ENCODE results near the gene SOX12.

Gene SOX12

GRCh38 chr20:301886-302848 is 23.2 kb upstream of the SOX12 start:
- DNase-seq: no peak

DNA sequence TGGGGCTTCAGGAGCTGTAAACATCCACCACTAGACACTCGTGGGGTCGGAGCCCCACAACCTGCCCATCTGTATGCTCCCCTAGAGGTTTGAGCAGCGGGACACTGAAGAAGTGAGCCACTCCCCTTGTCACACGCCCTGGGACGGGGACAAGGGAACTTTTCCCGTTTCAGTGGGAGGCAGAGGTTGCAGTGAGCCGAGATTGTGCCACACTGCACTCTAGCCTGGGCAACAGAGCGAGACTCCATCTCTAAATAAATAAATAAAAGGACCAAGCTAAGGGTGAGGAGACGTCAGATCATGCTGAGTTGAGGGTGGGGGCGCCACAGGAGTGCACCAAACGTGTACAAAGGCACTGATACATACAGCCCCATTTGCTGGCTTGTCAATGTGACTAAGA is 19.6 kb upstream of the SOX12 start:
- DNase-seq: no peak

DNA sequence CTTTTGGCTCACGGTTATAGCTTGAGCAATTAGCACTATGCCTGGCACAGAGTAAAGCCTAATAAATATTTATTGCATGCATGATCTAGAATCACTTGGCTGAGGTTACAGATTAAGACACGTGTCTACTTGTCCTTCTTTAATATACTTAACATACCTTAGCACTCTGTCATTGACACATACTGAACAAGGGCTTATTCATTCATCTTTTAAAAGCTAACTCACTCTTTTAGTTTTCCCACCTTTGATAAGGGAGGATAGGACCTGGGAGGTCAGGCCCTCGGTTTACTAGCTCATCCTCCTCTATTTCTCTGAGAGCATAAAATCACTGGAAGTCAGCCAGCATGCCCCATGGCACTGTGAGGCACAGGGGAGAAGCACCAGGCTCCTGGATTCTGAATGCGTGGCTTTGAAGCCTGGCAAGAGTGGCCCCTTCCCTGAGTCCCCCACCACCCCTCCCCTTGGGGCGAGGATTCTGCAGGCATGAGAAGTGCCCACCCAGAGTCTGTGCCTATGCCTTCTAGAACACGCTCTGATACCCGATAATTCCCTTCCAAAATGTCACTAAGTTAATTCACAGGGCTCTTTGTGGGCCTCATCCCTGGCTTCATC is 16.8 kb upstream of the SOX12 start:
- no peak for DNase-seq

DNA sequence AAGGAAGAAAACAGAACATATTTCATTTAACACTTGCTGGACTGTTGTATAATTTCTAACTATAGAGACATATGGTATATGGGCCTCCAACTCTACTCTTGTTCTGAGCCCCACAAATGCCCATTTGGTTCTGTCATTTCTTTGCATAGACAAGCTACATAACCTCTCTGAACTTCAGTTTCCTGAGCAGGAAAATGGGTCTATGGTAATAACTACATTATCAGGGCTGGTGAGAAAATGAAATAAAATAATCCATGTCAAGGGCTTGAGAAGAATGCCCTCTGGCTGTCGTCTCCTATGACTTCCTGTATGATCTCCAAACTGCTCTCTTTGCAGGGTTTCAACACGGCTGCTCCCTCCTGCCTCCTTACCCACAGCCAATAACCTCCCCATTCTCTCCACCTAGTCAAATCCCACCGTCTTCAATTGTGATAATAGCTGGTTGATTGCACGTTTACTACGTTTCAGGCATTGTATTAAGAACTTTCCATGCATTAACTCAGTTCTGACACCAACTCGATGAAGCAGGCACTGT is 16.0 kb upstream of the SOX12 start:
- no peak for DNase-seq

DNA sequence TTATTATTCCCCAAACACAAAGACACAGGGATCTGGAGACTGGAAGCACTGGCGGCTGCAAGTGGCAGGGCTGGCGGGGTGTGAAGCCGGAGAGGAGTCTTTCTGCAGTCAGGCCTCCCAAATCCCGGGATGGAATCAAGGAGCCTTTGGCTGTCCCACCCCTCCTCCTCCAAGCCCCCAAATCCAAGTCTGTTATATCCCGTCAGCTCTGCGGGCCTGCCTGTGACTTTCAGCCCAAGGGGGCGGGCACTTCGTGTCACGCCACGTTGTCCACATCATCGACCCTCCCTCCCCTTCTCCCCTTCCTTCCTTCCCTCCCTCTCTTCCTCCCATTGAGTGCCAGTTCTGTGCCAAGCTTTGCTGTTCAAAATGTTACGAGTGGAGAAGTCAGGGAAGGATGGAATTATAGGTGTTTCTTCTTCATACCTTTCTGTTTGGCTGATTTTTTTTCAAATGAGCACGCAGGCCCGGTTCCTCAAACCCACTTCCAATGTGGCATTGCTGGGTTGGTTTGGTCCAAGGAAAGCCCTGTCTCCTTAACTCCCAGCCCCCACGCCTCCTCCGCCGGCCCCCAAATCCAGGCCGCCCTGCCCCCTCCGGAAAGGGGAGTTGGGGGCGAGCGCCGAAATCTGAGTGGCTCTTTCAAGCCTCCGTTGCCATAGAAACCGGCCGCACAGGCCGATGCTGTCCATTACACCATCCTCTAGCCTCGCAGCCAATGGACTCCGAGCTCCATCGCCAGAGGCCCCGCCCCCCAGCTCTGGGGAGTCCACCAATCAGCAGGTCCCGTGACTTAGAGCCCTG is 15.3 kb upstream of the SOX12 start:
- peak; percentile 31 for DNase-seq

DNA sequence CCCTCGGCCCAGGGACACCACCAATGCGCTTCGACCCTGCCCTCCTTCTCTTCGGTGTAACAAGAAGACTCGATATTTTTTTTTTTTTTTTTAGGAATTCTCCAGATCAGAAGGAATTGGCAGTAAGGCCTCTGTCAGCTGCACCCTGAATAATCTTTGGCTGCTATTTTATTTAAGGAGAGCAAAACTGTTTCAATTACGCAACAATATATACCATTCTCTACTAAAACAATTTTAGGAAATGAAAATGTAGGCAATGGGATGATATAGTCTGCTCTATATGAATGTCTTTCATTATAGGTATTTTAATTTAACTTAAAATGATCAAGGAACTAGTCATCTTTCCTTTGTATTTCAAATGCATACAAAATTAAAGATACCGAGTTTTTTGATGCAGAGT is 14.7 kb upstream of the SOX12 start:
- DNase-seq: no peak

DNA sequence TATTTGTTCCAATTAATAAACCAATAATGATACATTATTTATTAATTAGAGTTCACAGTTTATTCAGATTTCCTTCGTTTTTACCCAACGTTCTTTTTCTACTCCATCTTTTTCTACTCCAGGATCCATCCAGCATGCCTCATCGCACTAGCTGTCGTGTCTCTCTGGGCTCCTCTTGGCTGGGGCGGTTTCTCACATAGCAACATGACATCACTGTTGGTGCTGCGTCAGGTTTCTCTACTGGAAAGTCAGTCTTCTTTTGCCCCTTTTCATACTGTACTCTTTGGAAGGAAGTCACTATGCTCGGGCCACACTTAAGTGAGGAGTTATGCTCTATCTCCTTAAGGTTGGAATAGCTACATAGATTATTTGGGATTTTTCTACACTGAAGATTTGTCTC is 13.7 kb upstream of the SOX12 start:
- DNase-seq: no peak

DNA sequence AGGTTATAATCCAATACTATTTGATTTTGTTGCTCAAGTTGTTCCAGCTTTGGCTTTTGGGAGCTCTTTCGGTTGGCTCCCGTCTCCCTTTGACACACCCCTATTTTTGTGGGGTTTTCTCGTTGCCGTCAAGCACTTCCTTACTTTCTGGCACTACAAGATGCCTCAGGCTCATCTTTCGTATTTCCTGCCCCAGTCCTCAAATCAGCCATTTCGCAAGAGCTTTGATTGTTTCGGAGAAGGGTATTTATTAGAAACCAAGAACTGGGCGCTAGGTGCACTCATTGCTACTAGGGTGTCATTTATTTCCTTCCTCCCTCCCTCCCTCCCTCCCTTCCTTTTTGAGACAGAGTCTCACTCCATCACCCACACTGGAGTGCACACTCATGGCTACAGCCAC is 13.3 kb upstream of the SOX12 start:
- DNase-seq: no peak

GRCh38 chr20:312866-313265 is 12.5 kb upstream of the SOX12 start:
- DNase-seq: no peak

DNA sequence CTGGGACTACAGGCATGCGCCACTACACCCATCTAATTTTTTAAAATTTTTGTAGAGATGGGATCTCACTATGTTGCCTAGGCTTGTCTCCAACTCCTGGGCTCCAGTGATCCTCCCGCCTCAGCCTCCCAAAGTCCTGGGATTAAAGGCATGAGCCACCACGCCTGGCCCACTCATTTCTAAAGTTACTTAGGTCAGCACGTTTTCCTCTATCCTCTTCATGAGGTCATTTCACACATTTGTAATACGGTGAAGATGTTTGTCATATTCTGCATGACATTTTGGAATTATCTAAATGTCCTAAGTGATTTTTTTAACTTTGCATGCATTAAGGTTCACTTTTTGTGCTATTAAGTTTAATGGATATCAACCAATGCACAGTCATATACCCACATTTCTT is 11.9 kb upstream of the SOX12 start:
- DNase-seq: no peak

DNA sequence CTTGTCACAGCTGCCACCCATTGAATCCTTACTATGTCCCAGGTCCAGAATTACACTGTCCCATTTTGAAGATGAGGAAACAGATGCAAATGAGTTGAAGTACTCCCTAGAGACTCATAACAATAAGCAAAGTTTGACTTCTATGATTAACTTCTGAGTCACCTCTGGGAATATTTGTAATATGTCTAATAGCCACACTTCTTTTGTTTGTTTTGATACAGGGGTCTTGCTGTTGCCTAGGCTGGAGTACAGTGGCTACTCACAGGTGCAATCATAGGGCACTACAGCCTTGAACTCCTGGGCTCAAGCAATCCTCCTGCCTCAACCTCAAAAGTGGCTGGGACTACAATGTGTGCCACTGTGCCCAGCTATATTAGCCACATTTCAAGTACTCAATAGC is 11.4 kb upstream of the SOX12 start:
- DNase-seq: no peak

- DNase-seq: no peak
These were observed 8.9 kb upstream of the SOX12 start for GRCh38 chr20:316316-317068.

GRCh38 chr20:324177-325044 is 941 bp upstream of the SOX12 start:
- peak; percentile 78 for DNase-seq

GRCh38 chr20:325889-326644 is 715 bp downstream of the SOX12 start:
- DNase-seq: peak; percentile 36

DNA sequence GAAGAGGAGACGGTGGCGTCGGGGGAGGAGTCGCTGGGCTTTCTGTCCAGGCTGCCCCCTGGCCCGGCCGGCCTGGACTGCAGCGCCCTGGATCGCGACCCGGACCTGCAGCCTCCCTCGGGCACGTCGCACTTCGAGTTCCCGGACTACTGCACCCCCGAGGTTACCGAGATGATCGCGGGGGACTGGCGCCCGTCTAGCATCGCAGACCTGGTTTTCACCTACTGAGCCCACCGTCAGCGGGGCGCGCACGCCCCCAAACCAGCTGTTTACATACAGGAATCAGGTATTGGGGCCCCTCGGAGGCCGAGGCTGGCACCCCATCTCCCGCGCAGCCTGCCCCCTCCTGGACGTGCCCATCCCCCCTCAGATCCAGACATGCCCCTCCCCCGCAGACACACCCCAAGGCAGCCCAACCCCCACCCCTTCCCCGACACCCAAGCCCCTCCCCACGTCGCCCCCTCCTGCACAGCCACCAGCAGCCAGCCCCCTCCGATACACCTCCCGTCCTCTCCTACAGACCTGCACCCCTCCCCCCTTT is 1.4 kb downstream of the SOX12 start:
- no peak for DNase-seq

- peak; percentile 42 for DNase-seq
These were observed 2.1 kb downstream of the SOX12 start for GRCh38 chr20:327186-328026.

GRCh38 chr20:328027-328974 is 2.9 kb downstream of the SOX12 start:
- DNase-seq: no peak
